Activated CD8-positive, alpha-beta memory T cell treated with anti-CD3 and anti-CD28 coated beads, Interleukin-2, amount 50 U/mL, for 4 hours (primary cell): ENCODE measurements around the gene HES2.
"Not testable (repeated sequence)": the region's sequence is repeated elsewhere in the genome, so short reads cannot be mapped to it uniquely, and the experiment has no call there.

Experiments used
- DNase-seq: peaks from one replicate; pipeline ENCODE4 v3.0.0-alpha.2; 2020

HES2 gene

GRCh38 chr1:6384135-6384534 lies 35.6 kb downstream of the HES2 start:
- no peak for DNase-seq

DNA sequence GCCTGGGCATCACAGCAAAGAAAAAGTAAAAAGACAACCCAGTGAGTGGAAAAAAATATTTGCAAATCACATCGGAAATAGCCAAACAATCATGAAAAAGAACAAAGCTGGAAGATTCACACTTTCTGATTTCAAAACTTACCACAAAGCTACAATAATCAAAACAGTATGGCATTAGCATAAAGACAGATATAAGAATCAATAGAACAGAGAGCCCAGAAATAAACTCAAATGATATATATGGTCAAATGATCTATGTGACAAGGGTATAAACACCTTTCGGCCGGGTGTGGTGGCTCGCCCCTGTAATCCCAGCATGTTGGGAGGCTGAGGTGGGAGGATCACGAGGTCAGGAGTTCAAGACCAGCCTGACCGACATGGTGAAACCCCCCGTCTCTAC lies 39.7 kb downstream of the HES2 start:
- no peak for DNase-seq

GRCh38 chr1:6378096-6378746 lies 41.5 kb downstream of the HES2 start:
- DNase-seq: no peak

GRCh38 chr1:6373961-6374720 lies 45.6 kb downstream of the HES2 start:
- DNase-seq: no peak

DNA sequence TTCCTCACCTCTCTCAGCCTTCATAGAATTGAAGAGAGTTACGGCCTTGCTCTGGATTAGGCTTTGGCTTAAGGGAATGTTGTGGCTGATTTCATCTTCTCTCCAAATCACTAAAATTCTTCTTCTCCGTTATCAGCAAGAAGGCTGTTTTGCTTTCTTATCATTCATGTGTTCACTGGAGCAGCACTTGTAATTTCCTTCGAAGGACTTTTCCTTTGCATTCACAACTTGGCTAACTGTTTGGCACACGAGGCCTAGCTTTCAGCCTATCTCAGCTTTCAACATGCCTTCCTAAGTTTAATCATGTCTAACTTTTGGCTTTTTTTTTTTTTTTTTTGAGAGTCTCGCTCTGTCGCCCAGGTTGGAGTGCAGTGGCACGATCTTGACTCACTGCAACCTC lies 47.5 kb downstream of the HES2 start:
- DNase-seq: not testable (repeated sequence)

- no peak for DNase-seq
These were observed 49.7 kb downstream of the HES2 start for GRCh38 chr1:6370006-6370405.

DNA sequence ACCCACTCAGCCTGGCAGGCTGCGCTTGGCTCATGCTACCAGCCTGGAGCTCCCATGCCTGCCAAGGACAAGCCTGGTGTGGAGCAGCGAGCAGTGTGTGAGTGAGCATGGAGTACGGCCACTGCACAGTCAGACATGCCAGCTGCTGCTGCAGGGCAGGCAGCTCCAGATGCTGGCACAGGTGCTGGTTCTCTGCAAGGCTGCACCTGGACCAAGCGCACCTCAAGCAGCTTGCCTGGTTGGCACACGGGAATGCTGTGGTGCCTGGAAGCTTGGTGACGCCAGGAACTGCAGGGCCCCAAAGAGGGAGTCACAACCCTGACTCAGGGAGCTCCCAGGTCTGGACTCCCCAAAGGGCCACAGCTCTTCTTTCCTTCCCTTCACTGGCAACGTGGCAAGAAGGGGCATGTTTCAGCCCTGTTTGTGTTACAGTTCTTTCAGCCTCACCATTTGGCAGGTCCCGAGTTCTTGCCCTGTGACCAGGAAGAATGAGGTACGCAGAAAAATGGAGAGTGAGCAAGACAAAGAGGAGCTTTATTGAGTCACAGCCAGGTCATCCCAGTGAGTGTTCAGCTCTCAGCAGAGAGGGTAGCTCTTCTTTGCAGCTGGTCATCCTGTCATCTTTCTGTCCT lies 52.2 kb downstream of the HES2 start:
- no peak for DNase-seq

- peak; percentile 44 for DNase-seq
These were observed 54.7 kb downstream of the HES2 start for GRCh38 chr1:6365047-6365446.

DNA sequence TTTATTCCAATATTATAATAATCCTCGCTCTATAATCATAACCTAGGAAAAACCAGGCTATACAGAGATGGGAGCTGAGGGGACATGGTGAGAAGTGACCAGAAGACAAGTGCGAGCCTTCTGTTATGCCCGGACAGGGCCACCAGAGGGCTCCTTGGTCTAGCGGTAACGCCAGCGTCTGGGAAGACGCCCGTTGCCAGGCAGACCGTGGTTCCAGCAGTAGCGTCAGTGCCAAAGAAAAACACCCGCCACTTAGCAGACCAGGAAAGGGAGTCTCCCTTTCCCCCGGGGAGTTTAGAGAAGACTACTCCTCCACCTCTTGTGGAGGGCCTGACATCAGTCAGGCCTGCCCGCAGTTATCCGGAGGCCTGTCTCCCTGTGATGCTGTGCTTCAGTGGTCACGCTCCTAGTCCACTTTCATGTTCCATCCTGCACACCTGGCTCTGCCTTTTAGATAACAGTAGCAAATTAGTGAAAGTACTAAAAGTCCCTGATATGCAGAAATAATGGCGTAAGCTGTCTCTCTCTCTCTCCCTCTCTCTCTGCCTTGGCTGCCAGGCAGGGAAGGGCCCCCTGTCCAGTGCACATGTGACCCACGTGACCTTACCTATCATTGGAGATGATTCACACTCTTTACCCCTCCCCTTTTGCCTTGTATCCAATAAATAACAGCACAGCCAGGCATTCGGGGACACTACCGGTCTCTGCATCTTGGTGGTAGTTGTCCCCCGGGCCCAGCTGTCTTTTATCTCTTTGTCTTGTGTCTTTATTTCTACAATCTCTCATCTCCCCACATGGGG lies 56.4 kb downstream of the HES2 start:
- not testable (repeated sequence) for DNase-seq
